ENCODE measurements around the gene ZDHHC22. TPM values are rescaled to one million over a fixed set of nuclear protein-coding genes. Genes with fewer than 3 reads are reported as not detected.

Gene ZDHHC22
- total and polyA plus RNA-seq, 10 donors = 0.02 TPM; not detected in 9

DNA sequence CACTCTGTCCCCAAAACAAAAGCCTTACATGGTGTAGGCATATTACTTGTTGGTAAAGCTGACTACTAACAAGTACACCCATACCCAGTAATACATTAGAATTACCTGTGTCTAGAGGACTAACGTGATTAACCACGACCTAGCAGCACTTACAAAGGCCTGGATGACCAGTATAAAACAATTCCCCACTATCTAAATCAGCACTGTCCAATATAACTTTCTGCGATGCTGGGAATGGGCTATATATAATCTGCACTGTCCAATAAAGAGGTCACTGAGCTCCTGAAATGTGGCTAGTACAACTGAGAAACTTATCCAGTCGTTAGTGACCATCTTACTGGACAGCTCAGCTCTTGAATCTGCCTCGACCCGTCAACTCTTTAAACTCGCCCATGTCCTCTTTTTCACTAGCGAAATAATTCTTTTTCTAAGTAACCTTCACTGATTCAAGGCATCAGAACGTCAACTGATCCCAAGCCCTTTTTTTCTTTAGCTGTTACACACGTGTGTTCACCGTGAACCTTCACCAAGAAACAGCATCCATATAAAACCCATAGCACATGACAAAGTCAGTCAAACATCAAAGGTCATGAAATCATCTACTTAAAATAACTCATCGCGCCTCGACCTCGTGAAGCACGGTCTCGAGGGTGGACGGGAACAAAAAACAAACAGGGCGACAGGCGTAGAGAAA lies 44.4 kb downstream of the ZDHHC22 start:
- Histone ChIP-seq H3K36me3 (no peaks in the 10 kb centered on the region), H3K9me3 (peaks cover 0 to 3% (median under 1%) of the 10 kb centered on the region in 8 donors), H3K27me3 (replicated peaks in 1 of 7) (no peaks in the 10 kb centered on the region), H3K4me3 (peak overlapping the region; percentile 41 to 81 (median 70)), H3K27ac (peak overlapping the region; percentile 93 to 99 (median 96)), H3K4me1 (peaks cover 21 to 74% (median 51%) of the 10 kb centered on the region in 6 donors)
- no peak for DNase-seq
- intact Hi-C loops (cut with DNase I; ENCODE audit: low total_unique reads) = no loop called here
- TF ChIP-seq CTCF (IDR thresholded peaks at IDR 0.05 in 8 of 11, conservative IDR thresholded peaks at IDR 0.05 in 3 of 11) (no peak), POLR2A (IDR thresholded peaks at IDR 0.05) (no peak), POLR2AphosphoS5 (IDR thresholded peaks at IDR 0.05) (no peak)
- 3 to 6% (median 5%) methylated on average over 20 of the region's 20 CpGs for WGBS, 5 donors

- DNase-seq = peak; percentile 85
- Histone ChIP-seq H3K9me3 (peaks cover 0 to 21% (median 14%) of the 10 kb centered on the region in 8 donors), H3K4me3 (no peak overlapping the region), H3K36me3 (no peaks in the 10 kb centered on the region), H3K27ac (no peak overlapping the region), H3K4me1 (peaks cover 16 to 50% (median 31%) of the 10 kb centered on the region in 6 donors), H3K27me3 (replicated peaks in 1 of 7) (no peaks in the 10 kb centered on the region)
- TF ChIP-seq POLR2A (IDR thresholded peaks at IDR 0.05) (no peak), POLR2AphosphoS5 (IDR thresholded peaks at IDR 0.05) (peak in 1 of 3 donors; percentile 40), CTCF (IDR thresholded peaks at IDR 0.05 in 8 of 11, conservative IDR thresholded peaks at IDR 0.05 in 3 of 11) (peak; percentile 62 to 88 (median 81))
- WGBS, 5 donors = 22 to 29% (median 22%) methylated on average over 8 of the region's 8 CpGs
- intact Hi-C loops (cut with DNase I; ENCODE audit: low total_unique reads) = no loop called here
Measured at GRCh38 chr14:77094672-77095284, 46.8 kb downstream of the ZDHHC22 start.

GRCh38 chr14:77092676-77093075 lies 48.9 kb downstream of the ZDHHC22 start:
- DNase-seq = no peak
- no peaks in the 10 kb centered on the region for H3K27me3 ChIP-seq (replicated peaks in 1 of 7)
- H3K36me3 ChIP-seq = no peaks in the 10 kb centered on the region
- peaks cover 0 to 21% (median 14%) of the 10 kb centered on the region in 8 donors for H3K9me3 ChIP-seq
- H3K27ac ChIP-seq = peak overlapping the region in 3 of 8 donors; percentile 36 to 76 (median 39)
- WGBS, 5 donors = 78 to 89% (median 84%) methylated on average over 3 of the region's 3 CpGs
- TF ChIP-seq CTCF (IDR thresholded peaks at IDR 0.05 in 8 of 11, conservative IDR thresholded peaks at IDR 0.05 in 3 of 11) = no peak
- TF ChIP-seq POLR2AphosphoS5 (IDR thresholded peaks at IDR 0.05) = peak in 1 of 3 donors; percentile 49
- no peak for TF ChIP-seq POLR2A (IDR thresholded peaks at IDR 0.05)
- H3K4me1 ChIP-seq = peaks cover 6 to 36% (median 19%) of the 10 kb centered on the region in 6 donors
- intact Hi-C loops (cut with DNase I; ENCODE audit: low total_unique reads) = no loop called here
- H3K4me3 ChIP-seq = no peak overlapping the region

GRCh38 chr14:77091518-77091917 lies 50.1 kb downstream of the ZDHHC22 start:
- no peak for DNase-seq
- H3K27me3 ChIP-seq (replicated peaks in 1 of 7) = no peaks in the 10 kb centered on the region
- H3K27ac ChIP-seq = peak overlapping the region in 2 of 8 donors; percentile 8 to 76
- intact Hi-C loops (cut with DNase I; ENCODE audit: low total_unique reads) = no loop called here
- H3K9me3 ChIP-seq = peaks cover 0 to 21% (median 14%) of the 10 kb centered on the region in 8 donors
- no peak for TF ChIP-seq CTCF (IDR thresholded peaks at IDR 0.05 in 8 of 11, conservative IDR thresholded peaks at IDR 0.05 in 3 of 11)
- TF ChIP-seq POLR2AphosphoS5 (IDR thresholded peaks at IDR 0.05) = no peak
- no peak for TF ChIP-seq POLR2A (IDR thresholded peaks at IDR 0.05)
- no peaks in the 10 kb centered on the region for H3K36me3 ChIP-seq
- no peak overlapping the region for H3K4me3 ChIP-seq
- H3K4me1 ChIP-seq = peaks cover under 1 to 29% (median 10%) of the 10 kb centered on the region in 6 donors
